GM12891 (cell line): ENCODE data around the gene SLC38A11.

ENCODE experiments used
- PAX5 ChIP-seq: IDR thresholded peaks from 2 replicates; pipeline ENCODE4 v1.6.1; 2011; ENCODE audit warnings: low read length, moderate library complexity, mild to moderate bottlenecking; ENCODE audit not compliant: insufficient read depth, severe bottlenecking
- POLR2A ChIP-seq: IDR thresholded peaks from 2 replicates; pipeline ENCODE4 v1.6.1; 2011; ENCODE audit warnings: low read depth, low read length, control low read depth
- POLR2AphosphoS5 ChIP-seq: IDR thresholded peaks from 2 replicates; pipeline ENCODE4 v1.6.1; 2011; ENCODE audit warnings: low read depth, low read length, control low read depth
- POU2F2 ChIP-seq: IDR thresholded peaks from 2 replicates; pipeline ENCODE4 v1.6.1; 2011; ENCODE audit warnings: low read depth, mild to moderate bottlenecking, control low read depth, low read length, moderate library complexity
- SPI1 ChIP-seq: IDR thresholded peaks from 2 replicates; pipeline ENCODE4 v1.6.1; 2011; ENCODE audit warnings: low read depth, low read length, control low read depth
- TAF1 ChIP-seq: IDR thresholded peaks from 2 replicates; pipeline ENCODE4 v1.6.1; 2011; ENCODE audit warnings: low read depth, low read length, control low read depth

GRCh38 chr2:164875334-164876205 is 79.8 kb downstream of the SLC38A11 start:
- no peak for TF ChIP-seq POLR2A
- TF ChIP-seq POLR2AphosphoS5, result no peak
- no peak for TF ChIP-seq TAF1
- TF ChIP-seq PAX5, result no peak
- no peak for TF ChIP-seq SPI1
- no peak for TF ChIP-seq POU2F2
